Caco-2 (cell line): ENCODE measurements around the gene LTBP2. TPM values are rescaled to one million over a fixed set of nuclear protein-coding genes. Genes with fewer than 3 reads are reported as not detected.

Experiments
- BruUV-seq: library from RNA; stranded (reverse); fragments of 400-500 nt; replicated peaks from 2 replicates; lab custom pipeline; 2021; lab: Mats Ljungman, UMichigan
- CTCF ChIA-PET: fragments of 300-600 bp; sonication (Branson Sonifier 250); formaldehyde crosslinking; loops from one replicate; lab custom pipeline; 2022; ENCODE audit warnings: antibody characterized with exemption; lab: Charles Lee
- POLR2A ChIA-PET: fragments of 300-600 bp; sonication (Branson Sonifier 250); formaldehyde crosslinking; loops from one replicate; lab custom pipeline; 2022; ENCODE audit warnings: antibody characterized with exemption; lab: Charles Lee
- DNase-seq, 2 experiments: peaks; one replicate each; pipeline versions ENCODE4 v3.0.0 to v3.0.0-alpha.2; 2020 to 2022
- H3K27me3 ChIP-seq: replicated peaks from 2 replicates; pipeline ENCODE4 v1.6.0; 2011; ENCODE audit warnings: low read length; ENCODE audit not compliant: control insufficient read depth, insufficient read depth
- H3K36me3 ChIP-seq: 2 replicates; pipeline ENCODE4 v1.5.1; 2011; ENCODE audit warnings: low read length; ENCODE audit not compliant: control insufficient read depth, insufficient read depth
- H3K4me1 ChIP-seq: fragments of 250-450 bp; sonication (Bioruptor Pico); 2 replicates; pipeline ENCODE4 v1.5.1; 2020; ENCODE audit warnings: mild to moderate bottlenecking
- H3K4me3 ChIP-seq: 2 replicates; pipeline ENCODE4 v1.5.1; 2011; ENCODE audit warnings: low read depth, mild to moderate bottlenecking, control low read depth, low read length
- H3K9me3 ChIP-seq: fragments of 250-450 bp; sonication (Bioruptor Pico); 2 replicates; pipeline ENCODE4 v1.5.1; 2020; ENCODE audit warnings: mild to moderate bottlenecking, moderate library complexity
- H3K27ac Mint-ChIP-seq: one replicate; pipeline ENCODE4 v1.8.0; 2022; ENCODE audit warnings: mixed read lengths; ENCODE audit not compliant: unreplicated experiment
- H3K27me3 Mint-ChIP-seq: one replicate; pipeline ENCODE4 v1.8.0; 2022; ENCODE audit warnings: mixed read lengths; ENCODE audit not compliant: insufficient read depth, unreplicated experiment
- H3K36me3 Mint-ChIP-seq: one replicate; pipeline ENCODE4 v1.8.0; 2022; ENCODE audit warnings: mild to moderate bottlenecking, mixed read lengths; ENCODE audit not compliant: insufficient read depth, unreplicated experiment
- H3K4me1 Mint-ChIP-seq: one replicate; pipeline ENCODE4 v1.8.0; 2022; ENCODE audit warnings: low read depth, mixed read lengths; ENCODE audit not compliant: unreplicated experiment
- H3K4me3 Mint-ChIP-seq: one replicate; pipeline ENCODE4 v1.8.0; 2022; ENCODE audit warnings: mild to moderate bottlenecking, moderate library complexity, mixed read lengths; ENCODE audit not compliant: unreplicated experiment
- H3K9me3 Mint-ChIP-seq: one replicate; pipeline ENCODE4 v1.8.0; 2022; ENCODE audit warnings: mixed read lengths; ENCODE audit not compliant: unreplicated experiment
- CTCF ChIP-seq, 2 experiments: fragments of 200-600 bp in 1 of 2; IDR thresholded peaks; 1 replicate in 1 of 2; 2 replicates in 1 of 2; pipeline versions ENCODE4 v1.5.1 to v1.8.0; 2011 to 2022; ENCODE audit warnings: antibody characterized with exemption in 1 of 2, control low read depth in 1 of 2, inconsistent platforms in 1 of 2, low read depth in 1 of 2, low read length in 1 of 2, mild to moderate bottlenecking in 1 of 2, moderate library complexity in 1 of 2; ENCODE audit not compliant: insufficient read depth in 1 of 2, severe bottlenecking in 1 of 2, unreplicated experiment in 1 of 2
- intact Hi-C: fragments of 100-400 bp; cut with micrococcal nuclease; formaldehyde crosslinking; loops from one replicate; pipeline ENCODE4 v1.10.0; 2022; ENCODE audit not compliant: unreplicated experiment
- total RNA-seq: library from RNA; stranded (reverse); gene quantifications from 2 replicates; pipeline ENCODE4 v1.2.3, GENCODE V29; 2022

The LTBP2 gene
- total RNA-seq, 1 experiment from 2014 or later, result 0.86 TPM

GRCh38 chr14:74486164-74486563 lies 125.9 kb downstream of the LTBP2 start:
- POLR2A ChIA-PET, result no interaction called here
- H3K4me3 Mint-ChIP-seq, result no peak overlapping the region

GRCh38 chr14:74483321-74483720 lies 128.7 kb downstream of the LTBP2 start:
- CTCF ChIA-PET, result no interaction called here

More at GRCh38 chr14:74486164-74486563, 125.9 kb downstream of the LTBP2 start:
- BruUV-seq, result no TSS peak
- no peak for TF ChIP-seq CTCF (IDR thresholded peaks at IDR 0.05; ENCODE audit: insufficient read depth in 1 of 2, low read depth in 1 of 2, low read length in 1 of 2, severe bottlenecking in 1 of 2, unreplicated experiment in 1 of 2)
- DNase-seq, result no peak
- CTCF ChIA-PET, result no interaction called here
- intact Hi-C loops, result no loop called here
- Histone ChIP-seq H3K4me3 (no peak overlapping the region), H3K36me3 (no peaks in the 10 kb centered on the region; the same call in 1 of the 2 replicates), H3K9me3 (no peaks in the 10 kb centered on the region), H3K4me1 (peaks cover 47% of the 10 kb centered on the region), H3K27me3 (no peaks in the 10 kb centered on the region)
- peaks cover 33% of the 10 kb centered on the region for H3K36me3 Mint-ChIP-seq
- H3K27me3 Mint-ChIP-seq, result no peaks in the 10 kb centered on the region
- H3K4me1 Mint-ChIP-seq, result peaks cover 13% of the 10 kb centered on the region
- H3K9me3 Mint-ChIP-seq, result no peaks in the 10 kb centered on the region
- H3K27ac Mint-ChIP-seq, result no peak overlapping the region

DNA sequence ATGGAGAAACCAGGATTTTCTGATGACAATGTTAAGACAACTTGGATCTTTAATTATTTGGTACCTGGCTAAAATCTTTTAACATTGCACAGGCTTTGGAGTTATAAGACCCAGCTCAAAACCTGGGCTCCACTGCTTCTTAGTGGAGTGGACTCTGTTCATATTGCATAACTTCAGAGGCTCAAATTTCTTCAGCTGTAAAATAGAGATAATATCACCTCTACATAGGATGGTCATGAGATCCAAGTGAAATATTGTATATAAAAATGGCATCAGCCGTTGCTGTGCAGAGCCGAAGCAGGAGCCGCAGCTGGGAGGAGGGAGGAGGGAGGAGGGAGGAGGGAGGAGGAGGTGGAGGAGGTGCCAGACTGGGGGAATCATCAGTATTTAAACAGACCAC lies 129.5 kb downstream of the LTBP2 start:
- Mint-ChIP-seq H3K9me3 (no peaks in the 10 kb centered on the region), H3K4me3 (no peak overlapping the region), H3K4me1 (peaks cover 6% of the 10 kb centered on the region), H3K27ac (no peak overlapping the region), H3K27me3 (no peaks in the 10 kb centered on the region), H3K36me3 (peaks cover 46% of the 10 kb centered on the region)
- CTCF ChIA-PET, result interaction anchor here (1.0 kb wide), 1 partner anchor 11 kb away, joined by 3 read pairs; the partner anchor contains the start of genes ISCA2 and NPC2
- no peaks in the 10 kb centered on the region; the same call in none of the 2 replicates for H3K36me3 ChIP-seq
- POLR2A ChIA-PET, result interaction anchor here (0.6 kb wide), 1 partner anchor 440 kb away, joined by 4 read pairs; the partner anchor contains the start of gene RPS6KL1
- H3K27me3 ChIP-seq, result no peaks in the 10 kb centered on the region
- no peaks in the 10 kb centered on the region for H3K9me3 ChIP-seq
- intact Hi-C loops, result no loop called here
- no peak overlapping the region for H3K4me3 ChIP-seq
- peaks cover 21% of the 10 kb centered on the region for H3K4me1 ChIP-seq
- no TSS peak for BruUV-seq
- no peak for TF ChIP-seq CTCF (IDR thresholded peaks at IDR 0.05; ENCODE audit: insufficient read depth in 1 of 2, low read depth in 1 of 2, low read length in 1 of 2, severe bottlenecking in 1 of 2, unreplicated experiment in 1 of 2)
- DNase-seq, result no peak

More at GRCh38 chr14:74483321-74483720, 128.7 kb downstream of the LTBP2 start:
- Mint-ChIP-seq H3K27ac (no peak overlapping the region), H3K4me1 (peaks cover 6% of the 10 kb centered on the region), H3K9me3 (no peaks in the 10 kb centered on the region), H3K4me3 (no peak overlapping the region), H3K36me3 (peaks cover 46% of the 10 kb centered on the region), H3K27me3 (no peaks in the 10 kb centered on the region)
- no peak for DNase-seq
- H3K4me1 ChIP-seq, result peaks cover 25% of the 10 kb centered on the region
- no TSS peak for BruUV-seq
- no peaks in the 10 kb centered on the region for H3K9me3 ChIP-seq
- no peak overlapping the region for H3K4me3 ChIP-seq
- no peaks in the 10 kb centered on the region for H3K27me3 ChIP-seq
- intact Hi-C loops, result no loop called here
- POLR2A ChIA-PET, result no interaction called here
- no peak for TF ChIP-seq CTCF (IDR thresholded peaks at IDR 0.05; ENCODE audit: insufficient read depth in 1 of 2, low read depth in 1 of 2, low read length in 1 of 2, severe bottlenecking in 1 of 2, unreplicated experiment in 1 of 2)
- H3K36me3 ChIP-seq, result no peaks in the 10 kb centered on the region; the same call in none of the 2 replicates
